ENCODE data around the gene BLOC1S6. TPM values are rescaled to one million over a fixed set of nuclear protein-coding genes. Genes with fewer than 3 reads are reported as not detected.
A peak's percentile ranks its signal among the peaks of the same experiment; 100 is the strongest.

Gene BLOC1S6
- total and polyA plus RNA-seq, 2 of the 13 experiments (the other 11 are each of a cell fraction or from before 2014, with no cell fraction given), result 11.8 to 44.3 TPM

DNA sequence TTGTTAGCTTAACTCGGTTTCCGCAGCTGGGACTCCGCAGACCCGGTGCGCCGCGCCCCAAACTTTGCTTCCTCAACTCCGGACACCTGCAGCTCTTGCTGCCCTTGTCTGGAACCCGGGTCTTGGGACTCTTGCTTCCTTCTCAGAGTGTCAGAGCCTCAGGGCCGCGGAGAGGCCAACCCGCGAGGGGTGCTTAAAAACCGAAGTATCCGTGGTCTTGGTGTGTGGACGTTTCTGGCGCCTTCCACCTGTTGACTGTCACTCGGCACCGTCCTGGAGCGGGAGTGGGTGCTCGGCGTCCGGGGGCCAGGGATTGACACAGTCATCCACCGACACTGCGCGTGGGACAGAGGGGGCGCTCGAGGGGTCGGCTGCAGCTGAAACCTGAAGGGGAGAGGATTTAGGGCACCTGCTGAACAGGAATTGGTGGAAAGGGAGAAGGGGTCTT is 48.0 kb downstream of the BLOC1S6 start (continued):
- TF ChIP-seq, protein P1, sequence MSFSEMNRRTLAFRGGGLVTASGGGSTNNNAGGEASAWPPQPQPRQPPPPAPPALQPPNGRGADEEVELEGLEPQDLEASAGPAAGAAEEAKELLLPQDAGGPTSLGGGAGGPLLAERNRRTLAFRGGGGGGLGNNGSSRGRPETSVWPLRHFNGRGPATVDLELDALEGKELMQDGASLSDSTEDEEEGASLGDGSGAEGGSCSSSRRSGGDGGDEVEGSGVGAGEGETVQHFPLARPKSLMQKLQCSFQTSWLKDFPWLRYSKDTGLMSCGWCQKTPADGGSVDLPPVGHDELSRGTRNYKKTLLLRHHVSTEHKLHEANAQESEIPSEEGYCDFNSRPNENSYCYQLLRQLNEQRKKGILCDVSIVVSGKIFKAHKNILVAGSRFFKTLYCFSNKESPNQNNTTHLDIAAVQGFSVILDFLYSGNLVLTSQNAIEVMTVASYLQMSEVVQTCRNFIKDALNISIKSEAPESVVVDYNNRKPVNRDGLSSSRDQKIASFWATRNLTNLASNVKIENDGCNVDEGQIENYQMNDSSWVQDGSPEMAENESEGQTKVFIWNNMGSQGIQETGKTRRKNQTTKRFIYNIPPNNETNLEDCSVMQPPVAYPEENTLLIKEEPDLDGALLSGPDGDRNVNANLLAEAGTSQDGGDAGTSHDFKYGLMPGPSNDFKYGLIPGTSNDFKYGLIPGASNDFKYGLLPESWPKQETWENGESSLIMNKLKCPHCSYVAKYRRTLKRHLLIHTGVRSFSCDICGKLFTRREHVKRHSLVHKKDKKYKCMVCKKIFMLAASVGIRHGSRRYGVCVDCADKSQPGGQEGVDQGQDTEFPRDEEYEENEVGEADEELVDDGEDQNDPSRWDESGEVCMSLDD (CRISPR knock-in tag; IDR thresholded peaks at IDR 0.05; ENCODE audit: borderline replicate concordance), result no peak
- TF ChIP-seq, protein P2, sequence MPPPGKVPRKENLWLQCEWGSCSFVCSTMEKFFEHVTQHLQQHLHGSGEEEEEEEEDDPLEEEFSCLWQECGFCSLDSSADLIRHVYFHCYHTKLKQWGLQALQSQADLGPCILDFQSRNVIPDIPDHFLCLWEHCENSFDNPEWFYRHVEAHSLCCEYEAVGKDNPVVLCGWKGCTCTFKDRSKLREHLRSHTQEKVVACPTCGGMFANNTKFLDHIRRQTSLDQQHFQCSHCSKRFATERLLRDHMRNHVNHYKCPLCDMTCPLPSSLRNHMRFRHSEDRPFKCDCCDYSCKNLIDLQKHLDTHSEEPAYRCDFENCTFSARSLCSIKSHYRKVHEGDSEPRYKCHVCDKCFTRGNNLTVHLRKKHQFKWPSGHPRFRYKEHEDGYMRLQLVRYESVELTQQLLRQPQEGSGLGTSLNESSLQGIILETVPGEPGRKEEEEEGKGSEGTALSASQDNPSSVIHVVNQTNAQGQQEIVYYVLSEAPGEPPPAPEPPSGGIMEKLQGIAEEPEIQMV (CRISPR knock-in tag; IDR thresholded peaks at IDR 0.05; ENCODE audit: low read depth), result peak; percentile 52; the same call in 1 of the 2 replicates
- TF ChIP-seq LCORL (IDR thresholded peaks at IDR 0.05), result no peak
- 0 out of 2 replicates have a peak, but pooled peaks have one; percentile 10 for TF ChIP-seq LCORL (CRISPR knock-in tag; IDR thresholded peaks at IDR 0.05)
- no peak for TF ChIP-seq SRSF1 (optimal IDR thresholded peaks at IDR 0.05; ENCODE audit: low read depth, low read length)
- no peak for TF ChIP-seq FIP1L1 (IDR thresholded peaks at IDR 0.05; ENCODE audit: borderline replicate concordance, insufficient read depth, low read depth, low read length)
- TF ChIP-seq ASH2L (IDR thresholded peaks at IDR 0.05; ENCODE audit: insufficient read length, low read depth, low read length), result peak; percentile 54
- TF ChIP-seq, protein P3, sequence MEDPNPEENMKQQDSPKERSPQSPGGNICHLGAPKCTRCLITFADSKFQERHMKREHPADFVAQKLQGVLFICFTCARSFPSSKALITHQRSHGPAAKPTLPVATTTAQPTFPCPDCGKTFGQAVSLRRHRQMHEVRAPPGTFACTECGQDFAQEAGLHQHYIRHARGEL (CRISPR knock-in tag; IDR thresholded peaks at IDR 0.05), result no peak; the same call in 1 of the 2 replicates
- TF ChIP-seq, protein P4, sequence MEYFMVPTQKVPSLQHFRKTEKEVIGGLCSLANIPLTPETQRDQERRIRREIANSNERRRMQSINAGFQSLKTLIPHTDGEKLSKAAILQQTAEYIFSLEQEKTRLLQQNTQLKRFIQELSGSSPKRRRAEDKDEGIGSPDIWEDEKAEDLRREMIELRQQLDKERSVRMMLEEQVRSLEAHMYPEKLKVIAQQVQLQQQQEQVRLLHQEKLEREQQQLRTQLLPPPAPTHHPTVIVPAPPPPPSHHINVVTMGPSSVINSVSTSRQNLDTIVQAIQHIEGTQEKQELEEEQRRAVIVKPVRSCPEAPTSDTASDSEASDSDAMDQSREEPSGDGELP (IDR thresholded peaks at IDR 0.05; ENCODE audit: borderline replicate concordance, low read depth), result 0 out of 2 replicates have a peak, but pooled peaks have one; percentile 22
- 0 out of 2 replicates have a peak, but pooled peaks have one; percentile 2 for TF ChIP-seq SALL1 (CRISPR knock-in tag; IDR thresholded peaks at IDR 0.05)
- TF ChIP-seq ZBTB3 (CRISPR knock-in tag; IDR thresholded peaks at IDR 0.05; ENCODE audit: borderline replicate concordance, low read depth), result 0 out of 2 replicates have a peak, but pooled peaks have one; percentile 17
- no peak for TF ChIP-seq ZNF446 (CRISPR knock-in tag; IDR thresholded peaks at IDR 0.05)
- TF ChIP-seq, protein P5, sequence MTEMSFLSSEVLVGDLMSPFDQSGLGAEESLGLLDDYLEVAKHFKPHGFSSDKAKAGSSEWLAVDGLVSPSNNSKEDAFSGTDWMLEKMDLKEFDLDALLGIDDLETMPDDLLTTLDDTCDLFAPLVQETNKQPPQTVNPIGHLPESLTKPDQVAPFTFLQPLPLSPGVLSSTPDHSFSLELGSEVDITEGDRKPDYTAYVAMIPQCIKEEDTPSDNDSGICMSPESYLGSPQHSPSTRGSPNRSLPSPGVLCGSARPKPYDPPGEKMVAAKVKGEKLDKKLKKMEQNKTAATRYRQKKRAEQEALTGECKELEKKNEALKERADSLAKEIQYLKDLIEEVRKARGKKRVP (CRISPR knock-in tag; IDR thresholded peaks at IDR 0.05), result 0 out of 4 replicates have a peak, but pooled peaks of 1 of the 2 experiments have one; percentile 1
- no peak for TF ChIP-seq NFYC (CRISPR knock-in tag; IDR thresholded peaks at IDR 0.05)
- TF ChIP-seq ZNF101 (CRISPR knock-in tag; IDR thresholded peaks at IDR 0.05; ENCODE audit: borderline replicate concordance, low read depth), result no peak
- TF ChIP-seq ZFX (CRISPR knock-in tag; IDR thresholded peaks at IDR 0.05; ENCODE audit: low read depth), result 0 out of 2 replicates have a peak, but pooled peaks have one; percentile 22
- TF ChIP-seq NFKB2 (CRISPR knock-in tag; IDR thresholded peaks at IDR 0.05; ENCODE audit: borderline replicate concordance), result peak; percentile 16; the same call in 1 of the 2 replicates

Measured in HepG2 (cell line).